ENCODE data around the gene PRR5. TPM values are rescaled to one million over a fixed set of nuclear protein-coding genes. Genes with fewer than 3 reads are reported as not detected.
"Not testable (repeated sequence)": the region's sequence is repeated elsewhere in the genome, so short reads cannot be mapped to it uniquely, and the experiment has no call there.

Gene PRR5
- total RNA-seq, 4 donors from 2014 or later = 4.2 to 9.8 (median 7.1) TPM

- TF ChIP-seq POLR2A (IDR thresholded peaks at IDR 0.05) = no peak
- WGBS, 2 donors (ENCODE audit: low coverage in 1 of 2) = 0 to 65% methylated on average over 1 to 4 of the region's 14 CpGs
- no peaks in the 10 kb centered on the region for H3K9me3 ChIP-seq
- peaks cover 83% of the 10 kb centered on the region for H3K27me3 ChIP-seq
- no peak overlapping the region for H3K27ac ChIP-seq
- peaks cover 0 to 13% (median 0%) of the 10 kb centered on the region in 3 donors for H3K4me1 ChIP-seq
- ATAC-seq = no peak
- H3K4me3 ChIP-seq = no peak overlapping the region
- no peaks in the 10 kb centered on the region for H3K36me3 ChIP-seq
These were observed 36.3 kb downstream of the PRR5 start for GRCh38 chr22:44738347-44738715.

DNA sequence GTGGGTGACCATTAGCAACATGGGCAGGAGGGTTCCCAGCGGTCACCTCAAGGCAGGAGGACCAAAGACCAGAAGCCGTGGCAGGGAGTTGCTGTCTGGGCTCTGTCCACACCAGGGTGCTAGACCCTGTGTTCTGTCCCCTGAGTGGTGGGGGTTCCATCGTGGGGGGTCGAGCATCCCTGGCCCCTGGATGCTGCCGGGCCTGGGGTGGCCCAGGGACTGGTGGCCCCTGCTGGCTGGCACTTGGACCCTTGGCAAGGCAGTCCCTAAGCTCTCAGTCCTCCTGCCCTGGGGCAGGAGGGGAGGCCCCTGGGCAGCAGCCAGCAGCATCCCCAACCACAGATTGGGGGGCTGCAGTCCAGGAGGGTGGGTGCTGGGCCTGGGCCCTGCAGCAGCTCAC is 37.0 kb downstream of the PRR5 start:
- WGBS, 2 donors (ENCODE audit: low coverage in 1 of 2) = no CpG with 5 or more reads among the region's 5 CpGs
- no peak overlapping the region for H3K4me3 ChIP-seq
- H3K4me1 ChIP-seq = peaks cover 0 to 13% (median 0%) of the 10 kb centered on the region in 3 donors
- no peak overlapping the region for H3K27ac ChIP-seq
- peaks cover 90% of the 10 kb centered on the region for H3K27me3 ChIP-seq
- H3K36me3 ChIP-seq = no peaks in the 10 kb centered on the region
- no peaks in the 10 kb centered on the region for H3K9me3 ChIP-seq
- TF ChIP-seq POLR2A (IDR thresholded peaks at IDR 0.05) (no peak), EP300 (IDR thresholded peaks at IDR 0.05) (no peak), POLR2AphosphoS5 (IDR thresholded peaks at IDR 0.05) (no peak)
- TF ChIP-seq, protein P1, sequence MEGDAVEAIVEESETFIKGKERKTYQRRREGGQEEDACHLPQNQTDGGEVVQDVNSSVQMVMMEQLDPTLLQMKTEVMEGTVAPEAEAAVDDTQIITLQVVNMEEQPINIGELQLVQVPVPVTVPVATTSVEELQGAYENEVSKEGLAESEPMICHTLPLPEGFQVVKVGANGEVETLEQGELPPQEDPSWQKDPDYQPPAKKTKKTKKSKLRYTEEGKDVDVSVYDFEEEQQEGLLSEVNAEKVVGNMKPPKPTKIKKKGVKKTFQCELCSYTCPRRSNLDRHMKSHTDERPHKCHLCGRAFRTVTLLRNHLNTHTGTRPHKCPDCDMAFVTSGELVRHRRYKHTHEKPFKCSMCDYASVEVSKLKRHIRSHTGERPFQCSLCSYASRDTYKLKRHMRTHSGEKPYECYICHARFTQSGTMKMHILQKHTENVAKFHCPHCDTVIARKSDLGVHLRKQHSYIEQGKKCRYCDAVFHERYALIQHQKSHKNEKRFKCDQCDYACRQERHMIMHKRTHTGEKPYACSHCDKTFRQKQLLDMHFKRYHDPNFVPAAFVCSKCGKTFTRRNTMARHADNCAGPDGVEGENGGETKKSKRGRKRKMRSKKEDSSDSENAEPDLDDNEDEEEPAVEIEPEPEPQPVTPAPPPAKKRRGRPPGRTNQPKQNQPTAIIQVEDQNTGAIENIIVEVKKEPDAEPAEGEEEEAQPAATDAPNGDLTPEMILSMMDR (IDR thresholded peaks at IDR 0.05) = no peak
- ATAC-seq = no peak

DNA sequence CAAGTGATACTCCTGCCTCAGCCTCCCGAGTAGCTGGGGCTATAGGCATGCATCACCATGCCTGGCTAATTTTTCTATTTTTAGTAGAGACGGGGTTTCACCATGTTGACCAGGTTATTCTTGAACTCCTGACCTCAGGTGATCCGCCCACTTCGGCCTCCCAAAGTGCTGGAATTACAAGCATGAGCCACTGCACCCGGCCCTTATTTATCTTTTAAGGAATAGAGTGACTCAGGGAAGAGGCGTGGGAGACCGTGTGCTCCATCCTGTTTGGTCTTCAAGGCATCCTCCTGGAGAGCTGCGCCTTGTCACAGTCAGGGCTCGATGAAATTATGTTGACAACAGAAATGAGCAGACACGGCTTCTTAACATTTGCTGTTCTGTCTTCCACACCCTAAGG is 37.7 kb downstream of the PRR5 start:
- Histone ChIP-seq H3K4me1 (peaks cover 0 to 13% (median 0%) of the 10 kb centered on the region in 3 donors), H3K27me3 (peaks cover 93% of the 10 kb centered on the region)
- not testable (repeated sequence) for H3K9me3 ChIP-seq, H3K4me3 ChIP-seq, H3K27ac ChIP-seq, ATAC-seq, H3K36me3 ChIP-seq
- 60 to 67% methylated on average over 1 to 9 of the region's 10 CpGs for WGBS, 2 donors (ENCODE audit: low coverage in 1 of 2)

DNA sequence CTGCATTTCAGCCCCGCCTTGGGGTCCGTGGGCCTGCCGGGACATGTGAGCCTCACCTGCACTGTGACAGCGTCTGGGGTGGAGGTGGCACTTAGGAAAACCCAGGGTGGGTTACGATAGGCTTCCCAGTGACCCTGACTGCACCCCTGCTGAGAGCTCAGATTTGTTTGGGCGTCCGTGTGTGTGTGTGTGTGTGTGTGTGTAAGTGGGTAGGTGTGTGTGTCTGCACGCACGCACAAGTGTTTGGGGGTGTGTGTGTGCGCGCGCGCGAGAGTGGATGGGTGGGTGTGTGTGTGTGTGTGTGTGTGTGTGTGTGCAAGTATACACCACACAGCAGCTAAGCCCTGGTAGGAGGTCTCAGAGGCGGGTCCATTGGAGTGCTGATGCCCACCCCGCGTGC is 38.3 kb downstream of the PRR5 start:
- 100% methylated on average over 3 to 4 of the region's 17 CpGs for WGBS, 2 donors (ENCODE audit: low coverage in 1 of 2)
- Histone ChIP-seq H3K27me3 (peaks cover 93% of the 10 kb centered on the region), H3K27ac (no peak overlapping the region), H3K4me3 (no peak overlapping the region), H3K9me3 (no peaks in the 10 kb centered on the region), H3K36me3 (no peaks in the 10 kb centered on the region), H3K4me1 (peaks cover 0 to 13% (median 0%) of the 10 kb centered on the region in 3 donors)
- ATAC-seq = no peak
- no peak for TF ChIP-seq EP300 (IDR thresholded peaks at IDR 0.05)
- TF ChIP-seq POLR2AphosphoS5 (IDR thresholded peaks at IDR 0.05) = no peak
- TF ChIP-seq, protein P1 (IDR thresholded peaks at IDR 0.05) = no peak
- TF ChIP-seq POLR2A (IDR thresholded peaks at IDR 0.05) = no peak

DNA sequence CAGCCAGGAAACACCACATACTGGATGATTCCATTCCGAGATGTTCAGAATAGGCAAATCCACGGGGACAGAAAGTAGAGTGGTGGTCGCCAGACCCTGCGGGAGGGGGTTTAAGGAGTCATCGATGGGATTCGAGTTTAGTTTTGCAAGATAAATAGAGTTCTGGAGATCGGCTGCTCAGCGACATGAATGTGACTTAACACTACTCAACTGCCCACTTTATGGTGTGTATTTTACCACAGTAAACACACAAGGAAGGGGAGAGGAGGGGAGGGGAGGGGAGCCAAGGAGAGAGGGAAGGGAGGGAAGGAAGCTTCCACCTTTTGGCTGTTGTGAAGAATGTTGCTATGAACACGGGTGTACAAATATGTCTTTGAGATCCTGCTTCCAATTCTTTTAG is 39.9 kb downstream of the PRR5 start:
- no peak for ATAC-seq
- Histone ChIP-seq H3K27ac (no peak overlapping the region), H3K27me3 (peaks cover 84% of the 10 kb centered on the region), H3K4me1 (no peaks in the 10 kb centered on the region), H3K9me3 (no peaks in the 10 kb centered on the region), H3K4me3 (no peak overlapping the region), H3K36me3 (no peaks in the 10 kb centered on the region)
- no peak for TF ChIP-seq POLR2A (IDR thresholded peaks at IDR 0.05)
- WGBS, 2 donors (ENCODE audit: low coverage in 1 of 2) = 64 to 72% methylated on average over 9 of the region's 9 CpGs

DNA sequence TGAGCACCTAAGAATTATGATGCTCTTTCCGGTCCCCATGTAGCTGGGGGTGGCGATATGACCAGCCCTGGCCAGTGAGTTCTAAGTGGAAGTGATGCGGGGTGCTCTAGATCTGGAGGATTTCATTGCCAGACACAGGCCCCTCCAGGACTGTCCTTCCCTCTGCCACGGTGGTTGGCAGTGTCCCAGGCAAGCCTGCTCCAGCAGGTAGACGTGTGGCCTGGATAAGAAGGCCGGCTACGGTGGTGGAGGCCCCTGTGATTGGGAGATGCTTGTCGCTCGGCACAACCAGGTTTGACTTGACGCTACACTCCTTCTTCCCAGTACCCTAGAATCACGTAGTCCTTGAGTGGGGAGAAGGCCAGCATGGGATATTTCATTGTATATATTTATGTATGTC is 41.2 kb downstream of the PRR5 start:
- Histone ChIP-seq H3K9me3 (no peaks in the 10 kb centered on the region), H3K4me1 (no peaks in the 10 kb centered on the region), H3K36me3 (no peaks in the 10 kb centered on the region), H3K27ac (no peak overlapping the region), H3K4me3 (no peak overlapping the region), H3K27me3 (peaks cover 84% of the 10 kb centered on the region)
- ATAC-seq = no peak
- no peak for TF ChIP-seq POLR2AphosphoS5 (IDR thresholded peaks at IDR 0.05)
- TF ChIP-seq EP300 (IDR thresholded peaks at IDR 0.05) = no peak
- TF ChIP-seq, protein P1 (IDR thresholded peaks at IDR 0.05) = no peak
- TF ChIP-seq POLR2A (IDR thresholded peaks at IDR 0.05) = no peak
- WGBS, 2 donors (ENCODE audit: low coverage in 1 of 2) = 60 to 75% methylated on average over 2 to 4 of the region's 11 CpGs

- Histone ChIP-seq H3K4me3 (no peak overlapping the region), H3K4me1 (no peaks in the 10 kb centered on the region), H3K27ac (no peak overlapping the region), H3K9me3 (no peaks in the 10 kb centered on the region), H3K36me3 (no peaks in the 10 kb centered on the region), H3K27me3 (peaks cover 84% of the 10 kb centered on the region)
- no peak for ATAC-seq
- WGBS, 2 donors (ENCODE audit: low coverage in 1 of 2) = 14 to 17% methylated on average over 3 to 7 of the region's 7 CpGs
- TF ChIP-seq POLR2AphosphoS5 (IDR thresholded peaks at IDR 0.05) (no peak), EP300 (IDR thresholded peaks at IDR 0.05) (no peak), POLR2A (IDR thresholded peaks at IDR 0.05) (no peak)
- TF ChIP-seq, protein P1 (IDR thresholded peaks at IDR 0.05) = no peak
These were observed 41.8 kb downstream of the PRR5 start for GRCh38 chr22:44743804-44744211.

All from gastroesophageal sphincter (tissue), 4 donors.